ENCODE results near the gene ESPN. TPM values are rescaled to one million over a fixed set of nuclear protein-coding genes. Genes with fewer than 3 reads are reported as not detected.

The ESPN gene
- total RNA-seq, 2 experiments from 2014 or later = 2.0 to 3.9 TPM

GRCh38 chr1:6456800-6457466, 32.4 kb downstream of the ESPN start:
- ChIA-PET CTCF (interaction anchor here (0.9 to 1.4 kb wide), 2 partner anchors 9 to 19 kb away, joined by 3 read pairs; no protein-coding TSS in a partner anchor), POLR2A (no interaction called here)
- Histone ChIP-seq H3K9me3 (ENCODE audit: control insufficient read depth in 1 of 2, insufficient read depth in 1 of 2, low read length in 2 of 2) (no peaks in the 10 kb centered on the region), H3K36me3 (ENCODE audit: insufficient read depth, low read length) (peaks cover 14% of the 10 kb centered on the region), H3K4me3 (ENCODE audit: low read length) (no peak overlapping the region), H3K27me3 (ENCODE audit: control insufficient read depth in 1 of 2, insufficient read depth in 2 of 2, low read length in 2 of 2) (peaks cover 0 to 8% of the 10 kb centered on the region in 2 experiments), H3K4me1 (ENCODE audit: insufficient read depth, low read length) (peaks cover 45% of the 10 kb centered on the region), H3K27ac (ENCODE audit: low read depth in 1 of 2, low read length in 2 of 2) (no peak overlapping the region)
- peaks cover 45% of the 10 kb centered on the region for H3K4me1 Mint-ChIP-seq (ENCODE audit: low read depth)
- TF ChIP-seq, protein P1, sequence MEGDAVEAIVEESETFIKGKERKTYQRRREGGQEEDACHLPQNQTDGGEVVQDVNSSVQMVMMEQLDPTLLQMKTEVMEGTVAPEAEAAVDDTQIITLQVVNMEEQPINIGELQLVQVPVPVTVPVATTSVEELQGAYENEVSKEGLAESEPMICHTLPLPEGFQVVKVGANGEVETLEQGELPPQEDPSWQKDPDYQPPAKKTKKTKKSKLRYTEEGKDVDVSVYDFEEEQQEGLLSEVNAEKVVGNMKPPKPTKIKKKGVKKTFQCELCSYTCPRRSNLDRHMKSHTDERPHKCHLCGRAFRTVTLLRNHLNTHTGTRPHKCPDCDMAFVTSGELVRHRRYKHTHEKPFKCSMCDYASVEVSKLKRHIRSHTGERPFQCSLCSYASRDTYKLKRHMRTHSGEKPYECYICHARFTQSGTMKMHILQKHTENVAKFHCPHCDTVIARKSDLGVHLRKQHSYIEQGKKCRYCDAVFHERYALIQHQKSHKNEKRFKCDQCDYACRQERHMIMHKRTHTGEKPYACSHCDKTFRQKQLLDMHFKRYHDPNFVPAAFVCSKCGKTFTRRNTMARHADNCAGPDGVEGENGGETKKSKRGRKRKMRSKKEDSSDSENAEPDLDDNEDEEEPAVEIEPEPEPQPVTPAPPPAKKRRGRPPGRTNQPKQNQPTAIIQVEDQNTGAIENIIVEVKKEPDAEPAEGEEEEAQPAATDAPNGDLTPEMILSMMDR (IDR thresholded peaks at IDR 0.05) = no peak
- DNase-seq = peak in 1 of 14 experiments; percentile 42
- intact Hi-C loops (cut with DNase I, micrococcal nuclease) = no loop called here
- no peaks in the 10 kb centered on the region for H3K9me3 Mint-ChIP-seq
- ATAC-seq (ENCODE audit: poor library complexity) = no peak
- H3K27ac Mint-ChIP-seq = peak overlapping the region; percentile 27
- H3K27me3 Mint-ChIP-seq = peaks cover 18% of the 10 kb centered on the region
- H3K36me3 Mint-ChIP-seq (ENCODE audit: low read depth) = peaks cover 22% of the 10 kb centered on the region
- peak overlapping the region; percentile 66 for H3K4me3 Mint-ChIP-seq

GRCh38 chr1:6459850-6460265, 35.3 kb downstream of the ESPN start:
- Histone ChIP-seq H3K36me3 (ENCODE audit: insufficient read depth, low read length) (peaks cover 36% of the 10 kb centered on the region), H3K9me3 (ENCODE audit: control insufficient read depth in 1 of 2, insufficient read depth in 1 of 2, low read length in 2 of 2) (no peaks in the 10 kb centered on the region), H3K4me3 (ENCODE audit: low read length) (peak overlapping the region; percentile 68), H3K27ac (ENCODE audit: low read depth in 1 of 2, low read length in 2 of 2) (peak overlapping the region; percentile 97 to 99), H3K27me3 (ENCODE audit: control insufficient read depth in 1 of 2, insufficient read depth in 2 of 2, low read length in 2 of 2) (peaks cover 0 to 5% of the 10 kb centered on the region in 2 experiments), H3K4me1 (ENCODE audit: insufficient read depth, low read length) (peaks cover 65% of the 10 kb centered on the region)
- peak overlapping the region; percentile 89 for H3K4me3 Mint-ChIP-seq
- DNase-seq = peak; percentile 53 to 87 (median 78)
- H3K9me3 Mint-ChIP-seq = no peaks in the 10 kb centered on the region
- peaks cover 66% of the 10 kb centered on the region for H3K4me1 Mint-ChIP-seq (ENCODE audit: low read depth)
- CTCF ChIA-PET = interaction anchor here (0.8 to 3.4 kb wide), 7 partner anchors 11 to 46 kb away, joined by 3 to 28 read pairs (median 10); no protein-coding TSS in a partner anchor
- peak; percentile 53 for ATAC-seq (ENCODE audit: poor library complexity)
- peak overlapping the region; percentile 96 for H3K27ac Mint-ChIP-seq
- POLR2A ChIA-PET = interaction anchor here (0.7 to 1.9 kb wide), 20 partner anchors 9 to 467 kb away, joined by 3 to 61 read pairs (median 4); partner anchors contain the start of genes ACOT7, CAMTA1, HES2 and KLHL21
- intact Hi-C loops (cut with DNase I, micrococcal nuclease) = loop anchor here in 1 of 2 experiments (2.0 kb wide), 1 partner anchor 15 kb away; no protein-coding TSS in a partner anchor
- peaks cover 52% of the 10 kb centered on the region for H3K36me3 Mint-ChIP-seq (ENCODE audit: low read depth)
- TF ChIP-seq, protein P1 (IDR thresholded peaks at IDR 0.05) = no peak
- H3K27me3 Mint-ChIP-seq = peaks cover 7% of the 10 kb centered on the region

DNA sequence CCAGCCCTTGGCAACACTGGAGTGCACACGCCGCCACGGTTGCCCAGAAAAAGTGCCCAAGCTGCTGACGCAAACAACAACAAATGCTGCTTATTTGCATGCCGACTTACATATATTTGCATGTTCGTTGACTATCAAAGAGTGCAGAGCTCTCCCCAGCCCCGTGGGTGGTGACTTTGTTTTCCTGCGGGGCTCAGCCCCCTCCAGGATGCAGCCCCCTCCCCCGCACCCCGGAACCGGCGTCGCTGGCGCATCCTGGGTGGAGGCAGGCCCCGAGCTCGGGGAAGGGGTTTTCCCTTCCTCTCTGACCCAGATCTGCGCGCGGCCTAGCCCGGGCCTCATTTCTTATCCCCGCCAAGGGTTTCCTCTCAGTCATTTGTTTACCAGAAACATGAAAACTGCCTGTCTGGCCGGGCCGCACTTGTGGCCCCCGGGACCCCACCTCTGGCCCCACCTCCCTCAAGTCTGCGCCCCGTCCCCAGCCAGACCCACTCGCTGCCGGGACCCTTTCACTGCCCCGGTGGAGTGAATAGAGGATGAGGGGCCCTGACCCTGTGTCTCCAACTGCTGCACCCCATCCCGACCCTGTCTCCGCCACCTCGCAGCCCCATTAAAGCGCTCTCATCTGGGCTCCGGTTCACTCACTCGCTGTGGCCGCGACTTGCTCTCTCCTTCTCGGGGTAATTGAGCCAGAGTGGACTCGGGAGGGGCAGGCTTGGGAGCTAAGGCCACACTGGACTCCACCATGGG, 35.9 kb downstream of the ESPN start:
- H3K27ac ChIP-seq (ENCODE audit: low read depth in 1 of 2, low read length in 2 of 2) = peak overlapping the region; percentile 97 to 99
- H3K27me3 ChIP-seq (ENCODE audit: control insufficient read depth in 1 of 2, insufficient read depth in 2 of 2, low read length in 2 of 2) = peaks cover 0 to 5% of the 10 kb centered on the region in 2 experiments
- ChIA-PET POLR2A (interaction anchor here (0.6 to 1.9 kb wide), 20 partner anchors 8 to 468 kb away, joined by 3 to 61 read pairs (median 4); partner anchors contain the start of genes ACOT7, CAMTA1, HES2 and KLHL21), CTCF (interaction anchor here (0.8 to 3.4 kb wide), 7 partner anchors 12 to 46 kb away, joined by 3 to 28 read pairs (median 10); no protein-coding TSS in a partner anchor)
- peak overlapping the region; percentile 68 for H3K4me3 ChIP-seq (ENCODE audit: low read length)
- Mint-ChIP-seq H3K4me3 (peak overlapping the region; percentile 89), H3K9me3 (no peaks in the 10 kb centered on the region), H3K27me3 (peaks cover 7% of the 10 kb centered on the region), H3K4me1 (ENCODE audit: low read depth) (peaks cover 70% of the 10 kb centered on the region), H3K27ac (peak overlapping the region; percentile 96), H3K36me3 (ENCODE audit: low read depth) (peaks cover 56% of the 10 kb centered on the region)
- TF ChIP-seq, protein P1 (IDR thresholded peaks at IDR 0.05) = no peak
- peaks cover 36% of the 10 kb centered on the region for H3K36me3 ChIP-seq (ENCODE audit: insufficient read depth, low read length)
- intact Hi-C loops (cut with DNase I, micrococcal nuclease) = loop anchor here in 1 of 2 experiments (2.0 kb wide), 1 partner anchor 14 kb away; no protein-coding TSS in a partner anchor
- H3K9me3 ChIP-seq (ENCODE audit: control insufficient read depth in 1 of 2, insufficient read depth in 1 of 2, low read length in 2 of 2) = no peaks in the 10 kb centered on the region
- peaks cover 66% of the 10 kb centered on the region for H3K4me1 ChIP-seq (ENCODE audit: insufficient read depth, low read length)
- DNase-seq (peak; percentile 89 to 98 (median 96)), ATAC-seq (ENCODE audit: poor library complexity) (peak; percentile 84)
